GM18861 (cell line): ENCODE data around the gene PRUNE2.
"Not testable (repeated sequence)": the region's sequence is repeated elsewhere in the genome, so short reads cannot be mapped to it uniquely, and the experiment has no call there.

Experiments used
- ATAC-seq: cut with Tn5 transposase; IDR thresholded peaks from one replicate; pipeline ENCODE4 v1.9.1; 2021; ENCODE audit not compliant: unreplicated experiment

Gene PRUNE2, protein sequence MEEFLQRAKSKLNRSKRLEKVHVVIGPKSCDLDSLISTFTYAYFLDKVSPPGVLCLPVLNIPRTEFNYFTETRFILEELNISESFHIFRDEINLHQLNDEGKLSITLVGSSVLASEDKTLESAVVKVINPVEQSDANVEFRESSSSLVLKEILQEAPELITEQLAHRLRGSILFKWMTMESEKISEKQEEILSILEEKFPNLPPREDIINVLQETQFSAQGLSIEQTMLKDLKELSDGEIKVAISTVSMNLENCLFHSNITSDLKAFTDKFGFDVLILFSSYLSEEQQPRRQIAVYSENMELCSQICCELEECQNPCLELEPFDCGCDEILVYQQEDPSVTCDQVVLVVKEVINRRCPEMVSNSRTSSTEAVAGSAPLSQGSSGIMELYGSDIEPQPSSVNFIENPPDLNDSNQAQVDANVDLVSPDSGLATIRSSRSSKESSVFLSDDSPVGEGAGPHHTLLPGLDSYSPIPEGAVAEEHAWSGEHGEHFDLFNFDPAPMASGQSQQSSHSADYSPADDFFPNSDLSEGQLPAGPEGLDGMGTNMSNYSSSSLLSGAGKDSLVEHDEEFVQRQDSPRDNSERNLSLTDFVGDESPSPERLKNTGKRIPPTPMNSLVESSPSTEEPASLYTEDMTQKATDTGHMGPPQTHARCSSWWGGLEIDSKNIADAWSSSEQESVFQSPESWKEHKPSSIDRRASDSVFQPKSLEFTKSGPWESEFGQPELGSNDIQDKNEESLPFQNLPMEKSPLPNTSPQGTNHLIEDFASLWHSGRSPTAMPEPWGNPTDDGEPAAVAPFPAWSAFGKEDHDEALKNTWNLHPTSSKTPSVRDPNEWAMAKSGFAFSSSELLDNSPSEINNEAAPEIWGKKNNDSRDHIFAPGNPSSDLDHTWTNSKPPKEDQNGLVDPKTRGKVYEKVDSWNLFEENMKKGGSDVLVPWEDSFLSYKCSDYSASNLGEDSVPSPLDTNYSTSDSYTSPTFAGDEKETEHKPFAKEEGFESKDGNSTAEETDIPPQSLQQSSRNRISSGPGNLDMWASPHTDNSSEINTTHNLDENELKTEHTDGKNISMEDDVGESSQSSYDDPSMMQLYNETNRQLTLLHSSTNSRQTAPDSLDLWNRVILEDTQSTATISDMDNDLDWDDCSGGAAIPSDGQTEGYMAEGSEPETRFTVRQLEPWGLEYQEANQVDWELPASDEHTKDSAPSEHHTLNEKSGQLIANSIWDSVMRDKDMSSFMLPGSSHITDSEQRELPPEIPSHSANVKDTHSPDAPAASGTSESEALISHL (N-terminal part only)

DNA sequence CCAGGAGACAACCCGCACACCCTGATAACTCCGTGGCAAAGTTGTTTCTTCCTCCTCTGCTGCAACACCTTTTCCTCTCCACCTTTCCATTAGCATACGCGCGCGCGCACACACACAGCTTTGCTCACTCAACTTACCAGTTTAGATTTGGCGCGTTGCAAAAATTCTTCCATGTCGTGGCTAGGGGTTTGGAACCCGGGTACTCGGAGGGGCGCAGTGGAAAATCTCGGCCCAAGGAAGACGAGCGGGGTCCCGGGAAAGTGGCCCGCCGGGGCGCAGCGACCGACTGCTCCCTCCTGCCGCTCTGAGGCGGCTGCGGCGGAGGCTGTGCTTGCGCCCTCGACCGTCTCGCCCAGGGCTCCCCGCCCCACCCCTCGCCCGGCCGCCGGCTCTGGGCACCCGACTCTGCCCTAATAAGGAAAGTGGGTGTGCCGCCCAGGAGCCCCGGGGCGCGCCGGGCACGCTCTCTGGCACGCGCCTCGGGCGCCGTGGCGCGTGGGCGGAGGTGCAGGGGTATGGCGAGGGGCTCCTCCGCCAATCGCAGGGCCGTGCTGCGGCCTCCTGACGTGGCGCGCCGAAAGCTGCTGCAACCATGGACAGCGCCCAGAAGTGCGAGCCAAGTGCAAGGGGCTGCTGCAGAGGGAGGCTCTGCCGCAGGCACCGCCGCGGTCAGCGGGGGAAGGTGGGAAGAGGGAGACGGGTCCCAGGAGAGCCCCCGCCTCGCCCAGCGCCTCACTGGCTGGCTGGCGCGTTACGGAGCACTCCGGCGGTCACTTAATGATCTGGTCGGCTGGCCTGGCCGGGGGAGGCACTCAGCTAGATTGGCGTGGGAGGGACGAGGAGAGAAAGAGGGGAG, at the start of gene PRUNE2:
Gene PRUNE2 (minus strand): TSS at position 324 of the 856 bp plus-strand sequence. CDS start 151 bp downstream, at position 173.
- no peak for ATAC-seq

DNA sequence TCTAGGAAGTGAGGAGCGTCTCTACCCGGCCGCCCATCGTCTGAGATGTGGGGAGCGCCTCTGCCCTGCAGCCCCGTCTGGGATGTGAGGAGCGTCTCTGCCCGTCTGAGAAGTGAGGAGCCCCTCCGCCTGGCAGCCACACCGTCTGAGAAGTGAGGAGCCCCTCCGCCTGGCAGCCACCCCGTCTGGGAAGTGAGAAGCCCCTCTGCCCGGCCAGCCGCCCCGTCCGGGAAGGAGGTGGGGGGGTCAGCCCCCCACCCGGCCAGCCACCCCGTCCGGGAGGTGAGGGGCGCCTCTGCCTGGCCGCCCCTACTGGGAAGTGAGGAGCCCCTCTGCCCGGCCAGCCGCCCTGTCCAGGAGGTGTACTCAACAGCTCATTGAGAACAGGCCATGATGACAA, 49.5 kb upstream of the PRUNE2 start:
- not testable (repeated sequence) for ATAC-seq

DNA sequence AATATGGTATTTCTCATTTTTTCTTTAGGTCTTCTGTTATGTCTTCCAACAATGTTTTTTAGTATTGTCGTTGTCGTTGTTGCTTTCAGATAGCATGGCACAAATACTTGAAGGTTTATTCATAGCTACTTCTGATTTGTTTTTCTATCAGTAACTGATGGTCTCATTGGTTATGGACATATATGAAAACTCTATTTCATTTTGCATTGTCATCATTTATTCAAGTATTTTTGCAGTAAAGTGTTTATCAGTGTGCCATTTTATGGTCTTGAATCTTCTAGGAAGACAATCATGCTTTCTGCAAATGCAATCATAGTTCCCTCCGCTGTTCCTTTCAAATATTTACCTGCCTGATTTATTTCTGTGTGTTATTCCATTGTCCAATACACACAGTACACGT, 44.0 kb upstream of the PRUNE2 start:
- ATAC-seq = no peak

DNA sequence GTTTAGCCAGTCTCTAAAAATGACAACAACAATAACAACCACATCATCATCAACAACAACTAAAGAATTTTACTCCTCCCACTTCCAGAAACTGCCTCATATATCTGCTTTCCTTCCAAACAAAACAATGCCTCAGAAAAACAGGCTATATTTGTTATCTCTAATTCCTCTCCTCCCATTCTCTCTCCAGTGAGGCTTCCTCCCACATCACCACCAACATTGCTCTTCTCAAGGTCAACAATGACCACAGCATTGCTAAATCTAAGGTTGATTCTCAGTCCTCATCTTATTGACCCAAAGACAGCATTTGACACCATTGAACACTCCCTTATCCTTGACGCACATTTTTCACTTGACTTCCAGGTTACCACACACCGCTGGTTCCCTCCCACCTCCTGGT, 38.1 kb upstream of the PRUNE2 start:
- no peak for ATAC-seq

- ATAC-seq = no peak
Measured at GRCh38 chr9:76943054-76943453, 37.1 kb upstream of the PRUNE2 start.

DNA sequence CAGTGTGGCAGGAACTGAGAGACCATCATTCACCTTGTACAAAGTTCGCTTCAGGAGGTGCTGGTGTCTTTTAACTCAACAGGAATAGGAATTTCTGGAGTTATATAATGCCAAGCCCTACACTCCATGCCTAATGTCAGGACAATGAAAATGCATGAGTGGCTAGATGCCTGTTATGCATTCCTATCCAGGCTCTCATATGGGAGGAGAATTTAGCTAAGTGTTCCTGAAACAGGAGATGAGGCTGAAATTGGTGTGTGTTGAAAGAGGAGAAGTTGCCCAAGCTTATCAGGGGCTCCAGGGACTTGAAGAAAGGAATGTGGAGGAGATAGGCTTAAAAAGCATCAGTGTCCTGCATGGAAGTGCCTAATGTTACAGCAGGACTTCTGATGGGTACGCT, 26.8 kb upstream of the PRUNE2 start:
- ATAC-seq = no peak

DNA sequence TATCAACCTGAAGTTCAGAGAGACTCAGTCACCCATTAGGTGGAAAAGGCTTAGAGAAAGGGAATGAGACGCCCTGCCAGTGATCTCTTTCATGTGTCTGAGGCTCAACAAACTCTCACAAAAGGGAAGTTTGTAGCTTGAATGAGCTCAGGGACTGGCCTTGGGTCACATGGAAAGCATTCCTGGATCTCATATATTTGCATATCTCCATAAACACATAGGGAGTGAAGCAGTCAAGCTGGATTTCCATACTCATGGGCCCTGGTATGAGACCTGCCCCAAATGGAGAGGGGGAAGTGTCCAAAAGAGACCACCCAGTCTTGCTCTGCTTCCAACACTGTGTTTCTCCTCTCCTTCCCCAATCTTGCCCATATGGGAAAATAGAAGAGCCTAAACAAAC, 26.4 kb upstream of the PRUNE2 start:
- no peak for ATAC-seq

GRCh38 chr9:76927540-76928240, 21.8 kb upstream of the PRUNE2 start:
- no peak for ATAC-seq

GRCh38 chr9:76926846-76927245, 20.9 kb upstream of the PRUNE2 start:
- no peak for ATAC-seq

- no peak for ATAC-seq
Measured at GRCh38 chr9:76926324-76926741, 20.4 kb upstream of the PRUNE2 start.

- no peak for ATAC-seq
Measured at GRCh38 chr9:76921165-76921564, 15.3 kb upstream of the PRUNE2 start.

DNA sequence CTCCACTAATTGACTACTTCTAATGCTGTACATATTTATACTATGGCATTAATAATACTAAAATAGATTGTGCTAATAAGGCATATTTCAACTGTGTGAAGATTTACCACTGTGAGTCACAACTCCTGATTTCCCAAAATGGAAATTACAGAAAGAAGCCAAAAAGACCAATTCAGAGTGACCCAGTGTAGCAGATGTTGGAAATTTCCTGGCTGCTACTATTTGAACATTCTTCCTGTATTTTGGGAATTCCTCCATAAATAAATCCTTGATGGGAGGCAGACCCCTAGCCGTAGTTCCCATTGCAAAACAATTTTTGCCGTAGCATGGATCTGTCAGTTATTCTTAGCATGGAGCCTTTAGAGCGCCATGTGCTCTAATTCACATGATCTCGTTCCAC, 11.4 kb upstream of the PRUNE2 start:
- no peak for ATAC-seq

DNA sequence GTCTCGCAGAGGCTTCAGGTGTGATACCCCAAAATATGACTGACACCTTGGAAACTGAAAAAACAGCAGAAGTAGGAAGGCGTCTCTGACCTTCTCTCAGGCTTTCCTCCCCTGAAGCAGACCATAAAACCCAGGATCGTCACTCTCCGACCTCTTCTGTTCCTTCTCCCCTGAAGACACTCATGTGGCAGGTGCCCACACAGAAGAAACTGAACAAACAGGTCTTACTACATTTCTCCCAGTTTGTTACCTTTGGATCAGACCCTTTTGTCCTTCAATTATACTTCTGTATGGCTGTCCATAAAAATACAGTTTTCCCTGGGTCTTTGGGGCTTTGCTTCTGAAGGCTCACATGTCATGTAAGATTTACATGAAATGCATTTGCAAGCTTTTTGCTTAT, 10.3 kb upstream of the PRUNE2 start:
- ATAC-seq = no peak

DNA sequence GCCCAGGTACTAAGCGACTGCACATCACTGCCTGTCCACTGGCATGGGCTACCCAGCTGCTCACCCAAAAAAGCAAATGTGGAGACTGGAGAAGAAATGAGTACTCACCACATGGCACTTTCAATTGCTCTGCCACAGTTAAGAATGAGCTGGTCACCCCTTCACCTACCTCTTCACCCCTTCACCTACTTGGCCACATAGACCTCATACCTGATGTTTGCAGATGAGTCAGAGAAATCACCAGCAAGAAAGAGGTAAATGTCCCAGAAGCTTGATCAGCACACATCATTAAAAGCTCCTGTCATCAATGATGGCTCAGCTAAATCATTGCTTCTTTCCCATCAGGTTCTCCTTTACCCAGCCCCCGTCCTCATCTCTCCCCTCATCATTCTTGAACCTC, 7.6 kb upstream of the PRUNE2 start:
- ATAC-seq = no peak

- no peak for ATAC-seq
Measured at GRCh38 chr9:76912636-76913275, 6.8 kb upstream of the PRUNE2 start.

- ATAC-seq = no peak
Measured at GRCh38 chr9:76911971-76912370, 6.1 kb upstream of the PRUNE2 start.

- ATAC-seq = no peak
Measured at GRCh38 chr9:76910861-76911260, 4.9 kb upstream of the PRUNE2 start.

- ATAC-seq = no peak
Measured at GRCh38 chr9:76906647-76906975, 697 bp upstream of the PRUNE2 start.
